PC-3 (cell line): ENCODE data around the gene POU2F1.

Experiments used
- EZH2 ChIP-seq: fragments of 300-600 bp; sonication (generic); IDR thresholded peaks from one replicate; pipeline ENCODE4 v1.6.1; 2017; ENCODE audit warnings: antibody characterized with exemption, mild to moderate bottlenecking, low read length; ENCODE audit not compliant: unreplicated experiment
- EZH2phosphoT487 ChIP-seq: fragments of 300-600 bp; sonication (generic); IDR thresholded peaks from 2 replicates; pipeline ENCODE4 v1.6.1; 2018; ENCODE audit warnings: mild to moderate bottlenecking, antibody characterized with exemption, low read length, borderline replicate concordance
- TF ChIP-seq, protein P1 (sequence below): fragments of 300-600 bp; sonication (generic); conservative IDR thresholded peaks from 2 replicates; pipeline ENCODE4 v1.5.1; 2017; ENCODE audit warnings: antibody characterized with exemption, low read depth, mild to moderate bottlenecking, low read length

DNA sequence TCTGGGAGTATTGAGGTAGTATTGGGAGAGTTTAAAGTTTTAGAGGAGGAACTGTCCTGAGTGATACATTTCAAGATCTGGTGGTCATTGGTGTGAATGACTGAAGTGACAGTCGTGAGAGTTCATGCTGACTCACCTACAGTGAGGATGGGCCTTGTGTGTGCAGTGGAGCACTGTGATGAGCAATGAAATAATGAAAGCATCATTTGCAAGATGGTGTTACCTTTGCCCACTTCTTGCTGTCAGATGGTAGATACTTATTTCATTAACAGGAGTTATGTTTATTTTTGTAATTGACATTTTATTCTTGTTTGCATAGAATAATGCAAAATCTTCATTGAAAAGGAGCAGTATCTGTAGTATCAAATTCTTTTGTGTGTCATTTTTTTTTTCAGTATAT is 29.0 kb downstream of the POU2F1 start:
- TF ChIP-seq, protein P1, sequence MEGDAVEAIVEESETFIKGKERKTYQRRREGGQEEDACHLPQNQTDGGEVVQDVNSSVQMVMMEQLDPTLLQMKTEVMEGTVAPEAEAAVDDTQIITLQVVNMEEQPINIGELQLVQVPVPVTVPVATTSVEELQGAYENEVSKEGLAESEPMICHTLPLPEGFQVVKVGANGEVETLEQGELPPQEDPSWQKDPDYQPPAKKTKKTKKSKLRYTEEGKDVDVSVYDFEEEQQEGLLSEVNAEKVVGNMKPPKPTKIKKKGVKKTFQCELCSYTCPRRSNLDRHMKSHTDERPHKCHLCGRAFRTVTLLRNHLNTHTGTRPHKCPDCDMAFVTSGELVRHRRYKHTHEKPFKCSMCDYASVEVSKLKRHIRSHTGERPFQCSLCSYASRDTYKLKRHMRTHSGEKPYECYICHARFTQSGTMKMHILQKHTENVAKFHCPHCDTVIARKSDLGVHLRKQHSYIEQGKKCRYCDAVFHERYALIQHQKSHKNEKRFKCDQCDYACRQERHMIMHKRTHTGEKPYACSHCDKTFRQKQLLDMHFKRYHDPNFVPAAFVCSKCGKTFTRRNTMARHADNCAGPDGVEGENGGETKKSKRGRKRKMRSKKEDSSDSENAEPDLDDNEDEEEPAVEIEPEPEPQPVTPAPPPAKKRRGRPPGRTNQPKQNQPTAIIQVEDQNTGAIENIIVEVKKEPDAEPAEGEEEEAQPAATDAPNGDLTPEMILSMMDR = no peak
- TF ChIP-seq EZH2 (no peak), EZH2phosphoT487 (no peak)
